Neural cell (in vitro differentiated cells): ENCODE measurements around the gene PKP2. TPM values are rescaled to one million over a fixed set of nuclear protein-coding genes. Genes with fewer than 3 reads are reported as not detected.
"Not testable (repeated sequence)": the region's sequence is repeated elsewhere in the genome, so short reads cannot be mapped to it uniquely, and the experiment has no call there.

Source experiments
- H2AFZ ChIP-seq: fragments of 200-600, 300-800 bp; sonication (generic), shearing (Covaris generic); 2 replicates; pipeline ENCODE4 v1.6.0; 2014; ENCODE audit warnings: low read depth, mild to moderate bottlenecking, antibody characterized with exemption, low read length, moderate library complexity
- H3F3A ChIP-seq: fragments of 200-600 bp; shearing (Covaris generic); 2 replicates; pipeline ENCODE4 v1.6.1; 2016; ENCODE audit warnings: mild to moderate bottlenecking, moderate library complexity, mixed read lengths, antibody characterized with exemption, low read length; ENCODE audit not compliant: insufficient read depth, poor library complexity, severe bottlenecking
- H3K27ac ChIP-seq: fragments of 200-600, 300-800 bp; sonication (generic), shearing (Covaris generic); 2 replicates; pipeline ENCODE4 v1.5.1; 2014; ENCODE audit warnings: mild to moderate bottlenecking, low read length, moderate library complexity
- H3K27me3 ChIP-seq: fragments of 300-800, 200-600 bp; sonication (generic), shearing (Covaris generic); 2 replicates; pipeline ENCODE4 v1.6.0; 2014; ENCODE audit warnings: mild to moderate bottlenecking, low read depth, low read length, moderate library complexity; ENCODE audit not compliant: insufficient read depth
- H3K36me3 ChIP-seq: fragments of 300-800, 200-600 bp; sonication (generic), shearing (Covaris generic); 2 replicates; pipeline ENCODE4 v1.5.1; 2014; ENCODE audit warnings: mild to moderate bottlenecking, antibody characterized with exemption, low read length, moderate library complexity; ENCODE audit not compliant: insufficient read depth
- H3K4me2 ChIP-seq: fragments of 300-800, 200-600 bp; sonication (generic), shearing (Covaris generic); 2 replicates; pipeline ENCODE4 v1.6.0; 2014; ENCODE audit warnings: mild to moderate bottlenecking, low read length
- H3K4me3 ChIP-seq: fragments of 300-800, 200-600 bp; sonication (generic), shearing (Covaris generic); 2 replicates; pipeline ENCODE4 v1.5.1; 2014; ENCODE audit warnings: mild to moderate bottlenecking, low read length, moderate library complexity
- H3K79me2 ChIP-seq: fragments of 200-600 bp; shearing (Covaris generic); replicated peaks from 2 replicates; pipeline ENCODE4 v1.6.0; 2014; ENCODE audit warnings: mild to moderate bottlenecking, low read length, moderate library complexity; ENCODE audit not compliant: insufficient read depth
- H3K9ac ChIP-seq: fragments of 300-800, 200-600 bp; sonication (generic), shearing (Covaris generic); 2 replicates; pipeline ENCODE4 v1.6.1; 2016; ENCODE audit warnings: mild to moderate bottlenecking, low read length, mixed read lengths
- H3K9me2 ChIP-seq: fragments of 200-600 bp; shearing (Covaris generic); 2 replicates; pipeline ENCODE4 v1.6.1; 2016; ENCODE audit warnings: mild to moderate bottlenecking, low read length, mixed read lengths; ENCODE audit not compliant: insufficient read depth
- H3K9me3 ChIP-seq: fragments of 200-600, 300-800 bp; sonication (generic), shearing (Covaris generic); 2 replicates; pipeline ENCODE4 v1.6.1; 2016; ENCODE audit warnings: mild to moderate bottlenecking, mixed run types, low read length, moderate library complexity, mixed read lengths
- H4K20me1 ChIP-seq: fragments of 200-600 bp; shearing (Covaris generic); 2 replicates; pipeline ENCODE4 v1.6.1; 2016; ENCODE audit warnings: mild to moderate bottlenecking, mixed run types; ENCODE audit not compliant: insufficient read depth
- CTCF ChIP-seq: fragments of 450-650 bp; IDR thresholded peaks from 2 replicates; pipeline ENCODE4 v1.5.1; 2014; ENCODE audit warnings: antibody characterized with exemption, mild to moderate bottlenecking, moderate library complexity; ENCODE audit not compliant: poor library complexity, severe bottlenecking
- EP300 ChIP-seq: fragments of 450-650 bp; conservative IDR thresholded peaks from 2 replicates; pipeline ENCODE4 v1.6.1; 2014; ENCODE audit warnings: antibody characterized with exemption, mild to moderate bottlenecking, moderate library complexity; ENCODE audit not compliant: poor library complexity, severe bottlenecking
- EZH2 ChIP-seq: fragments of 200-600, 300-800 bp; shearing (Covaris generic), sonication (generic); IDR thresholded peaks from 2 replicates; pipeline ENCODE4 v1.6.1; 2014; ENCODE audit warnings: antibody characterized with exemption, low read length, borderline replicate concordance, mild to moderate bottlenecking; ENCODE audit not compliant: insufficient read depth, poor library complexity, severe bottlenecking
- MXI1 ChIP-seq: fragments of 450-650 bp; conservative IDR thresholded peaks from 2 replicates; pipeline ENCODE4 v1.6.1; 2014; ENCODE audit warnings: antibody characterized with exemption, mild to moderate bottlenecking; ENCODE audit not compliant: poor library complexity, severe bottlenecking
- POLR2AphosphoS5 ChIP-seq: IDR thresholded peaks from 2 replicates; pipeline ENCODE4 v1.6.1; 2012
- RAD21 ChIP-seq: fragments of 450-650 bp; conservative IDR thresholded peaks from 2 replicates; pipeline ENCODE4 v1.6.1; 2014; ENCODE audit warnings: antibody characterized with exemption, mild to moderate bottlenecking, moderate library complexity
- REST ChIP-seq: IDR thresholded peaks from 2 replicates; pipeline ENCODE4 v1.6.1; 2012; ENCODE audit warnings: borderline replicate concordance
- SMC3 ChIP-seq: fragments of 450-650 bp; conservative IDR thresholded peaks from 2 replicates; pipeline ENCODE4 v1.6.1; 2014; ENCODE audit warnings: antibody characterized with exemption, mild to moderate bottlenecking, moderate library complexity; ENCODE audit not compliant: poor library complexity
- TAF1 ChIP-seq: IDR thresholded peaks from 2 replicates; pipeline ENCODE4 v1.6.1; 2012; ENCODE audit warnings: low read depth
- polyA plus RNA-seq: library from polyadenylated mRNA; depleted of rRNA; stranded (reverse); fragments of >200 nt; gene quantifications from 2 replicates; pipeline ENCODE4 v1.2.3, GENCODE V29; 2014

Gene PKP2
- polyA plus RNA-seq, 1 donor from 2014 or later: 4.0 TPM

GRCh38 chr12:32863128-32863527 lies 33.4 kb downstream of the PKP2 start:
- no peaks in the 10 kb centered on the region for H3K9me2 ChIP-seq
- no peak overlapping the region for H3K9ac ChIP-seq
- no peaks in the 10 kb centered on the region for H3K9me3 ChIP-seq
- no peaks in the 10 kb centered on the region for H3K79me2 ChIP-seq
- H3F3A ChIP-seq: no peaks in the 10 kb centered on the region
- no peak for TF ChIP-seq EZH2
- no peak for TF ChIP-seq CTCF
- no peak for TF ChIP-seq POLR2AphosphoS5
- no peak for TF ChIP-seq TAF1
- TF ChIP-seq MXI1: no peak
- no peak for TF ChIP-seq EP300
- TF ChIP-seq SMC3: no peak
- TF ChIP-seq RAD21: no peak
- TF ChIP-seq REST: no peak
- no peak overlapping the region for H3K27ac ChIP-seq
- no peaks in the 10 kb centered on the region for H3K27me3 ChIP-seq
- no peaks in the 10 kb centered on the region for H3K36me3 ChIP-seq
- H3K4me2 ChIP-seq: no peak overlapping the region
- no peak overlapping the region for H3K4me3 ChIP-seq
- no peak overlapping the region for H2AFZ ChIP-seq
- no peaks in the 10 kb centered on the region for H4K20me1 ChIP-seq

- not testable (repeated sequence) for H4K20me1 ChIP-seq, H3K9me2 ChIP-seq, H3K79me2 ChIP-seq, H3K27ac ChIP-seq, H3K27me3 ChIP-seq, H3K4me3 ChIP-seq, H2AFZ ChIP-seq, H3K9ac ChIP-seq, H3K36me3 ChIP-seq, H3K4me2 ChIP-seq, H3K9me3 ChIP-seq, H3F3A ChIP-seq
Measured at GRCh38 chr12:32861658-32862057, 34.9 kb downstream of the PKP2 start.

GRCh38 chr12:32860192-32860591 lies 36.4 kb downstream of the PKP2 start:
- Histone ChIP-seq H3F3A (no peaks in the 10 kb centered on the region), H2AFZ (no peak overlapping the region), H3K36me3 (no peaks in the 10 kb centered on the region), H3K4me3 (no peak overlapping the region), H3K27ac (no peak overlapping the region), H3K9me3 (no peaks in the 10 kb centered on the region), H3K4me2 (no peak overlapping the region), H3K27me3 (no peaks in the 10 kb centered on the region), H3K79me2 (no peaks in the 10 kb centered on the region), H4K20me1 (no peaks in the 10 kb centered on the region), H3K9ac (no peak overlapping the region), H3K9me2 (no peaks in the 10 kb centered on the region)
- TF ChIP-seq POLR2AphosphoS5 (no peak), EP300 (no peak), MXI1 (no peak), CTCF (no peak)
